Neuronal stem cell (in vitro differentiated cells): ENCODE data around the gene CPNE1.
"Not testable (repeated sequence)": the region's sequence is repeated elsewhere in the genome, so short reads cannot be mapped to it uniquely, and the experiment has no call there.

Experiments used
- DNase-seq: peaks from one replicate; pipeline ENCODE4 v3.0.0-alpha.2; 2013; ENCODE audit warnings: low spot score
- H2AFZ ChIP-seq: one replicate; pipeline ENCODE4 v1.6.1; 2013; ENCODE audit warnings: mild to moderate bottlenecking, low read length, inconsistent platforms
- H2AK5ac ChIP-seq: 2 replicates; pipeline ENCODE4 v1.6.1; 2013; ENCODE audit warnings: low read depth, mild to moderate bottlenecking, inconsistent platforms, low read length, moderate library complexity, mixed read lengths
- H2BK120ac ChIP-seq: 2 replicates; pipeline ENCODE4 v1.6.1; 2013; ENCODE audit warnings: low read depth, mild to moderate bottlenecking, inconsistent platforms, low read length, moderate library complexity, mixed read lengths
- H2BK12ac ChIP-seq: one replicate; pipeline ENCODE4 v1.6.1; 2013; ENCODE audit warnings: low read length, inconsistent platforms
- H2BK15ac ChIP-seq: 2 replicates; pipeline ENCODE4 v1.6.1; 2013; ENCODE audit warnings: mild to moderate bottlenecking, low read length, inconsistent platforms, mixed read lengths
- H2BK5ac ChIP-seq: one replicate; pipeline ENCODE4 v1.6.1; 2013; ENCODE audit warnings: inconsistent platforms, mild to moderate bottlenecking, low read length, moderate library complexity
- H3K14ac ChIP-seq: one replicate; pipeline ENCODE4 v1.6.1; 2013; ENCODE audit warnings: low read length, inconsistent platforms
- H3K18ac ChIP-seq: 2 replicates; pipeline ENCODE4 v1.6.1; 2013; ENCODE audit warnings: low read length, inconsistent platforms
- H3K23ac ChIP-seq: 2 replicates; pipeline ENCODE4 v1.6.1; 2013; ENCODE audit warnings: low read depth, mild to moderate bottlenecking, mixed read lengths, low read length, inconsistent platforms; ENCODE audit not compliant: poor library complexity
- H3K27ac ChIP-seq: replicated peaks from 3 replicates; pipeline ENCODE4 v1.5.1; 2013; ENCODE audit warnings: low read length, inconsistent platforms
- H3K27me3 ChIP-seq, 3 experiments: 2 replicates each; pipeline ENCODE4 v1.6.1; 2013; ENCODE audit warnings: low read length in 3 of 3, mild to moderate bottlenecking in 2 of 3, inconsistent platforms in 1 of 3, low read depth in 1 of 3, mixed read lengths in 1 of 3, moderate library complexity in 1 of 3; ENCODE audit not compliant: control insufficient read depth in 3 of 3, insufficient read depth in 3 of 3
- H3K36me3 ChIP-seq, 2 donors: replicated peaks in 1 of 2; 2 replicates each; pipeline ENCODE4 v1.6.1; 2013; ENCODE audit warnings: low read length in 2 of 2; ENCODE audit not compliant: control insufficient read depth in 2 of 2, insufficient read depth in 2 of 2
- H3K4ac ChIP-seq: 2 replicates; pipeline ENCODE4 v1.6.1; 2013; ENCODE audit warnings: inconsistent platforms, mild to moderate bottlenecking, low read length, moderate library complexity
- H3K4me1 ChIP-seq, 2 donors: 1 replicate in 1 of 2; 2 replicates in 1 of 2; pipeline ENCODE4 v1.6.1; 2013; ENCODE audit warnings: low read length in 2 of 2, low read depth in 1 of 2; ENCODE audit not compliant: control insufficient read depth in 2 of 2, insufficient read depth in 1 of 2
- H3K4me2 ChIP-seq: one replicate; pipeline ENCODE4 v1.6.1; 2013; ENCODE audit warnings: mild to moderate bottlenecking, low read length, inconsistent platforms; ENCODE audit not compliant: insufficient read depth, poor library complexity, severe bottlenecking
- H3K4me3 ChIP-seq, 2 donors: 2 replicates each; pipeline ENCODE4 v1.5.1; 2013; ENCODE audit warnings: low read length in 2 of 2, mild to moderate bottlenecking in 2 of 2, inconsistent platforms in 1 of 2, moderate library complexity in 1 of 2
- H3K79me1 ChIP-seq: one replicate; pipeline ENCODE4 v1.6.1; 2013; ENCODE audit warnings: low read depth, mild to moderate bottlenecking, inconsistent platforms, low read length, moderate library complexity
- H3K9ac ChIP-seq: one replicate; pipeline ENCODE4 v1.6.1; 2013; ENCODE audit warnings: mild to moderate bottlenecking, low read depth, low read length, inconsistent platforms; ENCODE audit not compliant: poor library complexity
- H3K9me3 ChIP-seq, 2 donors: replicated peaks in 1 of 2; 2 replicates each; pipeline versions ENCODE3 to v1.6.1; 2013; ENCODE audit warnings: low read length in 2 of 2, mild to moderate bottlenecking in 2 of 2, inconsistent platforms in 1 of 2, low read depth in 1 of 2, mixed read lengths in 1 of 2, moderate library complexity in 1 of 2; ENCODE audit not compliant: control insufficient read depth in 2 of 2, insufficient read depth in 1 of 2
- H4K8ac ChIP-seq: one replicate; pipeline ENCODE4 v1.6.1; 2013; ENCODE audit warnings: low read depth, mild to moderate bottlenecking, inconsistent platforms, low read length, moderate library complexity
- H4K91ac ChIP-seq: one replicate; pipeline ENCODE4 v1.6.1; 2013; ENCODE audit warnings: low read length, low read depth, mild to moderate bottlenecking, inconsistent platforms; ENCODE audit not compliant: poor library complexity
- WGBS, 2 donors: extraction: QIAGEN DNeasy Blood & Tissue Kit; methylation state at CpG; one replicate each; pipeline ENCODE4 v1.1.7; 2013; ENCODE audit warnings: missing lambda C conversion rate in 2 of 2, mixed read lengths in 1 of 2; ENCODE audit not compliant: insufficient read length in 2 of 2, insufficient replicate concordance in 1 of 2; ENCODE audit errors: extremely low coverage in 2 of 2; 5-methylcytosine and 5-hydroxymethylcytosine counted together

Gene CPNE1

GRCh38 chr20:35686872-35687271 lies 22.2 kb upstream of the CPNE1 start:
- not testable (repeated sequence) for H3K4ac ChIP-seq, H3K18ac ChIP-seq, H2BK5ac ChIP-seq, H4K8ac ChIP-seq, H3K23ac ChIP-seq, H3K4me3 ChIP-seq, H2AFZ ChIP-seq, H2BK120ac ChIP-seq, H2BK12ac ChIP-seq, H4K91ac ChIP-seq, H3K9ac ChIP-seq, H2AK5ac ChIP-seq, H3K14ac ChIP-seq, H3K27ac ChIP-seq, H3K4me1 ChIP-seq, H3K9me3 ChIP-seq, H3K4me2 ChIP-seq, H2BK15ac ChIP-seq, H3K27me3 ChIP-seq, DNase-seq, H3K79me1 ChIP-seq
- whole genome bisulfite sequencing, 2 donors = no CpG with 5 or more reads among the region's 11 CpGs
- H3K36me3 ChIP-seq = peaks cover 2 to 18% of the 10 kb centered on the region in 2 donors

- H3K4me1 ChIP-seq, H2BK15ac ChIP-seq, H3K9me3 ChIP-seq, H2AFZ ChIP-seq, DNase-seq, H2BK5ac ChIP-seq, H4K8ac ChIP-seq, H3K4ac ChIP-seq, H3K18ac ChIP-seq, H3K27me3 ChIP-seq, H4K91ac ChIP-seq, H3K27ac ChIP-seq, H3K23ac ChIP-seq, H3K9ac ChIP-seq, H3K4me2 ChIP-seq, H3K14ac ChIP-seq, H2BK12ac ChIP-seq, H2BK120ac ChIP-seq, H2AK5ac ChIP-seq, H3K4me3 ChIP-seq, H3K79me1 ChIP-seq: not testable (repeated sequence)
- no CpG with 5 or more reads among the region's 9 CpGs for WGBS, 2 donors
- H3K36me3 ChIP-seq = peaks cover 2 to 16% of the 10 kb centered on the region in 2 donors
Observed at GRCh38 chr20:35685368-35685767, 20.7 kb upstream of the CPNE1 start.

GRCh38 chr20:35681960-35682359 lies 17.3 kb upstream of the CPNE1 start:
- no peak overlapping the region for H3K4ac ChIP-seq
- no peak overlapping the region for H3K18ac ChIP-seq
- H2AK5ac ChIP-seq = no peak overlapping the region
- H3K9me3 ChIP-seq = peaks cover 0 to under 1% of the 10 kb centered on the region in 2 donors
- DNase-seq = no peak
- H2BK15ac ChIP-seq = no peak overlapping the region
- no peak overlapping the region for H4K8ac ChIP-seq
- H3K14ac ChIP-seq = no peak overlapping the region
- H3K4me3 ChIP-seq = no peak overlapping the region
- H2AFZ ChIP-seq = no peak overlapping the region
- H2BK5ac ChIP-seq = no peak overlapping the region
- H2BK120ac ChIP-seq = no peak overlapping the region
- H2BK12ac ChIP-seq = no peak overlapping the region
- no peaks in the 10 kb centered on the region for H3K27me3 ChIP-seq
- H3K4me1 ChIP-seq = no peaks in the 10 kb centered on the region
- WGBS, 2 donors = 100% methylated on average over 1 of the region's 1 CpG; no CpG with 5 or more reads in 1 of the 2 donors
- H4K91ac ChIP-seq = no peak overlapping the region
- H3K36me3 ChIP-seq = no peaks in the 10 kb centered on the region
- no peak overlapping the region for H3K9ac ChIP-seq
- no peak overlapping the region for H3K27ac ChIP-seq
- H3K79me1 ChIP-seq = no peaks in the 10 kb centered on the region
- no peak overlapping the region for H3K4me2 ChIP-seq
- no peak overlapping the region for H3K23ac ChIP-seq

- H2BK5ac ChIP-seq = no peak overlapping the region
- no peaks in the 10 kb centered on the region for H3K9me3 ChIP-seq
- H3K4me1 ChIP-seq = no peaks in the 10 kb centered on the region
- H3K79me1 ChIP-seq = no peaks in the 10 kb centered on the region
- no peak overlapping the region for H3K18ac ChIP-seq
- DNase-seq = no peak
- no peak overlapping the region for H3K14ac ChIP-seq
- H2BK15ac ChIP-seq = no peak overlapping the region
- H3K23ac ChIP-seq = no peak overlapping the region
- no peak overlapping the region for H3K4me3 ChIP-seq
- no peak overlapping the region for H4K91ac ChIP-seq
- no peaks in the 10 kb centered on the region for H3K36me3 ChIP-seq
- WGBS, 2 donors = no CpG with 5 or more reads among the region's 4 CpGs
- H3K4ac ChIP-seq = no peak overlapping the region
- H2AK5ac ChIP-seq = no peak overlapping the region
- H3K4me2 ChIP-seq = no peak overlapping the region
- H4K8ac ChIP-seq = no peak overlapping the region
- no peak overlapping the region for H3K9ac ChIP-seq
- H3K27ac ChIP-seq = no peak overlapping the region
- no peak overlapping the region for H2BK12ac ChIP-seq
- no peak overlapping the region for H2AFZ ChIP-seq
- H3K27me3 ChIP-seq = no peaks in the 10 kb centered on the region
- no peak overlapping the region for H2BK120ac ChIP-seq
Observed at GRCh38 chr20:35680452-35681183, 15.9 kb upstream of the CPNE1 start.
